Measurements from ENCODE around the gene TSPYL1. TPM values are rescaled to one million over a fixed set of nuclear protein-coding genes. Genes with fewer than 3 reads are reported as not detected.
"Not testable (repeated sequence)": the region's sequence is repeated elsewhere in the genome, so short reads cannot be mapped to it uniquely, and the experiment has no call there.

TSPYL1 gene
- total RNA-seq, result 76.3 and 114 TPM in 2 replicates

DNA sequence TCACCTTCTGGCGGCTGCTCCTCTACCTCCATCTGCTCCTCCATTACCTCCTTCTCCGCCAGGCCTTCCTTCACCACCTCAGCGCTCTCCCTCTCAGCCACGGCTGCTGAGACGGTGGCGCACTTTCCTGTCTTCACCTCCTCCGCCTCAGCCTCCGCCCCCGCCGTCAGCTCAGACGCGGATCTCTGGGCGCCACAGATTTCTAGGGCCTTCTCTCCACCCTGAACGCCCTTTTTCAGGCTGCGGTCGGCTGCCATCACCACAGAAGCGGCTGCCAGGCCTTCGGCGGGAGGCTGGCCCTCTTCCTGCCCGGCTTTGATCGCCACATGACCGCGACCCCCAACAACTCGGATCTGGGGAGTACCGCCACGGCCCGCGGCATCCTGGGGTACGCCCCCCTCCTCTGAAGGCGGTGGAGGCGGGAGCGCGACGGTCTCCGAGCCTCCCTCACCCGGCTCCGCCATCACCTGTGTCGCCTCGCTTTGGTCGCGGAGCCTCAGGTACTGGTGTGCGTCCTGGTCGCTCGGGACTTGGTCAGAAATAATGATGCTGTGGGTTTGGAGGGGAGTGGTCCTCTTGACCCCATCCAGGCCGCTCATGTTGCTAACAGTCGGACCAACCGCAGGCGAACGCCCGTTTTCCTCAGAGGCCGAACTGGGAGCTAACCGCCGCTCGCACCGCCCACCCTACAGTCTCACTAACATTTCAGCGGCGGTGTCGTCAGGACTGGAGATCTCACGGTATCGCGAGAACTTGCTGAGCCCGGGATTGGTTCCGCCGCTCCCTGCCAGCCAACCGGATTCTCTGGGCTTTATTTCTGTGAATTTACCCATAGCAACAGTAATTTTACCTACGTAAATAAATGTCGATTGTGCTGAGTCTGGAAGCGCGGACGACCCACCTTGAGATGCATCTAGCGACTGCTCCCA is at the start of gene TSPYL1:
TSPYL1 (minus strand) TSS at position 699 of the 929 bp plus-strand sequence; CDS start at position 599, 100 bp downstream.
- TF ChIP-seq, protein P1, sequence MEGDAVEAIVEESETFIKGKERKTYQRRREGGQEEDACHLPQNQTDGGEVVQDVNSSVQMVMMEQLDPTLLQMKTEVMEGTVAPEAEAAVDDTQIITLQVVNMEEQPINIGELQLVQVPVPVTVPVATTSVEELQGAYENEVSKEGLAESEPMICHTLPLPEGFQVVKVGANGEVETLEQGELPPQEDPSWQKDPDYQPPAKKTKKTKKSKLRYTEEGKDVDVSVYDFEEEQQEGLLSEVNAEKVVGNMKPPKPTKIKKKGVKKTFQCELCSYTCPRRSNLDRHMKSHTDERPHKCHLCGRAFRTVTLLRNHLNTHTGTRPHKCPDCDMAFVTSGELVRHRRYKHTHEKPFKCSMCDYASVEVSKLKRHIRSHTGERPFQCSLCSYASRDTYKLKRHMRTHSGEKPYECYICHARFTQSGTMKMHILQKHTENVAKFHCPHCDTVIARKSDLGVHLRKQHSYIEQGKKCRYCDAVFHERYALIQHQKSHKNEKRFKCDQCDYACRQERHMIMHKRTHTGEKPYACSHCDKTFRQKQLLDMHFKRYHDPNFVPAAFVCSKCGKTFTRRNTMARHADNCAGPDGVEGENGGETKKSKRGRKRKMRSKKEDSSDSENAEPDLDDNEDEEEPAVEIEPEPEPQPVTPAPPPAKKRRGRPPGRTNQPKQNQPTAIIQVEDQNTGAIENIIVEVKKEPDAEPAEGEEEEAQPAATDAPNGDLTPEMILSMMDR (IDR thresholded peaks at IDR 0.05; ENCODE audit: insufficient read depth, low read depth, low read length), result no peak
- peak within 1 kb of the TSS; percentile 96 for H3K4me3 ChIP-seq (ENCODE audit: low read depth, low read length)
- peak; percentile 98 for DNase-seq (ENCODE audit: low read depth)

DNA sequence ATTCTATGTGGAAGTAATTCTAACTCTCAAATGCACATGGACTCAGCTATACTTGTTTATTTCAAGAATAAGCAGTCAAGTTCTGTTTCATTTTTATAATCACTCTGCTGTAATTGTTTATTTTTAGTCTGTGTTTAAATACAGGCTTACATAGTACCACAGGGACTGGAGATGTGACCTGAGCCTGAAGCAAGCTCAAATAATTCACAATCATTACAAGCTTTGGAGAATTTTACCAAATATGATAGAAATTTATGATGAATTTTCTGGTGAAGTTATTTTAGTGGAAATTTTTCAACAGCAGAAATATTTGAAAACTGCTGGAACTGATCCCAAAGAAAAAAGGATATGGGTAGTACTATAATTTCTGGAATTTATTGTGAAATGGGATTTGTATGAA is 49.4 kb upstream of the TSPYL1 start:
- peak; percentile 20 for DNase-seq (ENCODE audit: low read depth)
- TF ChIP-seq, protein P1 (IDR thresholded peaks at IDR 0.05; ENCODE audit: insufficient read depth, low read depth, low read length), result no peak
- no peak overlapping the region for H3K4me3 ChIP-seq (ENCODE audit: low read depth, low read length)

DNA sequence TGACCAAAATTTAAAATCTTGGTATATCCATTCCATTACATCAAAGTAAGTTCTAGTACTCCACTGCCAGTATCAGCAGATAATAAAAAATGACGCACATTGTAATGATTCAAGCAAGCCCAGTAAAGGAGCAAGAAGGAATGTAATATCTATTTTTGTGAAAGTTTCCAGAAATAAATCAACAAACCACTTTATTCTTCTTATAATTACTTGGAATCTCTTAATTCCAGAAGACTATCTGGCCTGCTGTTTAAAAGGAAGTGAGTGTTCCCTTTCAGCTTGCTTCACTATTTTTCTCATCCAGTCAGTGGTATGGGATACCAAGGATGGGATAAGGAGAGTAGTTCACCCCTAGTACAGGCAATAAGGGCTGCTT is 48.8 kb upstream of the TSPYL1 start:
- peak; percentile 26 for DNase-seq (ENCODE audit: low read depth)
- TF ChIP-seq, protein P1 (IDR thresholded peaks at IDR 0.05; ENCODE audit: insufficient read depth, low read depth, low read length), result no peak
- H3K4me3 ChIP-seq (ENCODE audit: low read depth, low read length), result no peak overlapping the region

DNA sequence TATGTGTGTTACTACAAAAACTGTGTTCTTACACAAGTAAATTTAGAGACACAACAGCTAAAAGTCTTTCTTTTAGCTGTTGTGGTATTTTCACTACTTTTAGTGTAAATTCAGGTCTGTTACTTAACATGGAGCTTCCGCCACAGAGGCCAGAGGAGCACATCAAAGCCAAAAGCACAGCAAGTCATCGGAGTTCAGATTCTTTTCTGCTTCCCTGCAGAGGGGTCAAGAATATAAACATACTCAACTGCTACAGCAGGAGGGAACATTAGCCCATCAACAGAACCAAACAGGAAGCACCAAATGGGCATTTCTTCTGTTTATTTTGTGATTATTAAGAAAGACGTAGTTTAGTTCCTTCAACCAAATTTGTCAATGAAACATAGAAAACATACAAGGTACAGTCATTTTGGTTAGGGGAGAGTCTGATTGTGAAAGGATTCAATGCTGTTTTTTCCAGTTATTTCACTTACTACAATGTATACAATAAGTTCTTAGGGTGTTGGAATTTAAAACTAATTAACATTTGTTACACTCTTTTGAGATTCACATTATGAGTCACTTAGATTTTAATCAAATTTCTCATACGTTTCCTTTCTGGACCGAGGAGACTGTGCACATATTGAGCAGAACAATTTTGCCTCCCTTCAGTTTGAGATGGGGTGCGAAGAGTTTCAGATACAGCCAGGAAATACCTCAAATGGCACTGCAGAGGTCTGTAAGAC is 48.2 kb upstream of the TSPYL1 start:
- TF ChIP-seq, protein P1 (IDR thresholded peaks at IDR 0.05; ENCODE audit: insufficient read depth, low read depth, low read length), result no peak
- H3K4me3 ChIP-seq (ENCODE audit: low read depth, low read length), result no peak overlapping the region
- DNase-seq (ENCODE audit: low read depth), result peak; percentile 36

DNA sequence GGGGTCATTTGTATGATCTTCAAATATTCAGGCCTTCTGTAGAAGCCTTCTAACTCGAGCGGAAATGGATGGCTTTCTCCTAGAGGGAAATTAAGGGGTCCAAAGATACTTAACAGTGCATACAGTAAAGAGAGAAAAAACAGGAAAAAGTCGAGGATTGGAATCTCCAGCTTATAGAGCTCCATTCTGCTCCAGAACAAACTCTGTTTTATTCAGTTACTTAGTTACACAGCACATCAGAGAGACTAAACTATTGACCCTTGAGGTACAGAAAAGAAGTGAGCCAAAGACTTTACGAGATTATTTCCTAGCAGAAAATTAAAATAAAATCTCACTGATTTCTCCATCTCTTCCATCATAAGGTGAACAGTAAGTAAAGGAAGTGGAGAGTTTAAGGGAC is 47.3 kb upstream of the TSPYL1 start:
- no peak for DNase-seq (ENCODE audit: low read depth)
- TF ChIP-seq, protein P1 (IDR thresholded peaks at IDR 0.05; ENCODE audit: insufficient read depth, low read depth, low read length), result no peak

DNA sequence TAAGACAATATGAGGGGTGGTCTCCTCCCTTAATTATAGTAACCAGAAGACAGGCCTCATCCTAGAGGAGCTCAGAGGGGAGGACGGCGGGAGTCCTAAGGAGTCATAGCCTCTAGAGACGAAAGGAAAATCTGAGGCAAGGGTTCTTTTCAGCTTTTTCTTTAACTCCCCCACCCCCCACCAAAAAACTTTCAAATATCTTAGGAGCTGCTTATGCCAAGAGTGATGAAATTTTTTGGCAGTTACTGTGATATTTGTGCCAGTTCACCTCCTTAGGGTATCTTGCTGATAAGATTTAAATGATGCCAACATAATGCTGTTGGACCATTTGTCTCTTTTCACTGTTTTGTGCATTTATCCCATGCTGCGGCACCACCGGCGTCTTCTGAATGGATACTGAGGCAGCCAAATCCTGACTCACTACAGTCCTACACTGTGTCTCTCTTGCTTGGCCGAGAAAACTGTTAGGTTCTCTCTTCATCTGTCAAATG is 46.5 kb upstream of the TSPYL1 start:
- no peak for DNase-seq (ENCODE audit: low read depth)
- TF ChIP-seq, protein P1 (IDR thresholded peaks at IDR 0.05; ENCODE audit: insufficient read depth, low read depth, low read length), result no peak
- no peak overlapping the region for H3K4me3 ChIP-seq (ENCODE audit: low read depth, low read length)

More for the DNA sequence above, 47.3 kb upstream of the TSPYL1 start:
- H3K4me3 ChIP-seq (ENCODE audit: low read depth, low read length), result no peak overlapping the region

DNA sequence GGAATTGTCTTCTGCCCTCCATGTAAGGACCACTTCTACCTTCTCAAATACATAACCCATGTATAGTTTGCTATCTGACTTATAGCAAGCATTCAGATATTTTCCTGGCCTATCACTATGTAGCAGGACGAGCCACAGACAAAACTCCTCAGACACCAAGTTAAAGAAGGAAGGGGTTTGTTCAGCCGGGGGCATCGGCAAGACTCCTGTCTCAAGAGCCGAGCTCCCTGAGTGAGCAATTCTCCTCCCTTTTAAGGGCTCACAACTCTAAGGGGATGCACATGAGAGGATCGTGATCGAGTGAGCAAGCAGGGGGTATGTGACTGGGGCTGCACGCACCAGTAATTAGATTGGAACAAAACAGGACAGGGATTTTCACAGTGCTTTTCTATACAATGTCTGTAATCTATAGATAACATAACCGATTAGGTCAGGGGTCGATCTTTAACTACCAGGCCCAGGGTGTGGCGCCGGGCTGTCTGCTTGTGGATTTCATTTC is 46.0 kb upstream of the TSPYL1 start:
- not testable (repeated sequence) for H3K4me3 ChIP-seq (ENCODE audit: low read depth, low read length); DNase-seq (ENCODE audit: low read depth)
